Activated T-cell treated with anti-CD3 and anti-CD28 coated beads for 24 hours (primary cell): Measurements from ENCODE around the gene ZNF385B.
"Not testable (repeated sequence)": the region's sequence is repeated elsewhere in the genome, so short reads cannot be mapped to it uniquely, and the experiment has no call there.

Experiments
- DNase-seq: peaks from one replicate; pipeline ENCODE4 v3.0.0-alpha.2; 2020; ENCODE audit warnings: low read depth

ZNF385B gene

DNA sequence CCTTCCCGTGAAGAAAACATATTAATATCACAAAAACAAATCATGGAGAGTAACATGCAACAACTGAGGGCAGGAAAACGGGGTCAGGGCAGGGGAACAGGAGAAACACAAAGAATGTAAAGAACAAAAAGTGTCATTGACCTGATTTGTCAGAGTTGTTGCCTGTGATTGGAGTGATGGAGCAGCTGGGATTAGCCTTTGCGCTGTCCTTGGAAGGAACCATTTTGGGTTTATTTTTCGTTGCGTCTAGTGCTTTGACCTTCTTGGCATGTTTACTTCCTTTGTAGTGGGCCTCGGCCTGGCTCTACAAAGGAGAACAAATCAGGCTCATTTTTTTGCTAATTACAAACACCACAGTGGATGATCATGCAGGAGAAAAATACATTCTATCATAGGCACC, 378.3 kb downstream of the ZNF385B start:
- no peak for DNase-seq

DNA sequence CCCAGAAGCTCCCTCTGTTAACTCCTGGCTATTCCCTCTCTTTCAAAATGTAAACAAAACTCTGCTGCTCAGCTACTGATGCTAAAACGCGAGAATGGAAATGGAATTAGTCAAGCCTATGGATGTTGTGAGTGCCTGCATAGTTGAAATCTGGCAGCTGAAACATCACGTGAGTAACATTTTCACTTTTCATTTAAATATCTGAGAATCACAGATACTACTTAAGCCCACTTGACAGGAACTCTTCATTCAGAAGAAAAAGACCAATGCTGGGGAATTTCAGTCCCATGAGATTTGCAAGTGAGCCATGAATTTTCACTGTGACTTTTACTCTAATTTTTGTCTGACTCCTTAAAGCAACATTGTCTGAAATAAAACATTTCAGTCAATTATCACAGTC, 381.5 kb downstream of the ZNF385B start:
- no peak for DNase-seq

DNA sequence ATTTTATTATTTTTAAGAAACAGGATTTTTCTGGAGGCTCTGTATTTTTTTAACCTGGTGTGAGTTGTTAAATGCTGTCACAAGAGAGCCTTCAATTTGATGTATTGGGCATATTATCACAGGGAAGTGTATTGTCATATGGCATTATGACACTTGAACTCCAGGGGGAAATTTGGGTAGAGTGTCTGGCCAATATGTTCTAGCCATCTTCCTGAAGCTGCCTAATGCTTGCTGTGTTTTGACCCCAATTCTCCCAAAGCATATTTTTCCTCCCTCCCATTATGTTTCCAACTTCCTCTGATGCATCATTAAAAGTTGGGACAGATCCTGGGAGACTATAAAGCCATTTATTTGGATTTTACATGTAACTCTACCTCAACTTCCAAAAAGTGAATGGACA, 382.6 kb downstream of the ZNF385B start:
- no peak for DNase-seq

DNA sequence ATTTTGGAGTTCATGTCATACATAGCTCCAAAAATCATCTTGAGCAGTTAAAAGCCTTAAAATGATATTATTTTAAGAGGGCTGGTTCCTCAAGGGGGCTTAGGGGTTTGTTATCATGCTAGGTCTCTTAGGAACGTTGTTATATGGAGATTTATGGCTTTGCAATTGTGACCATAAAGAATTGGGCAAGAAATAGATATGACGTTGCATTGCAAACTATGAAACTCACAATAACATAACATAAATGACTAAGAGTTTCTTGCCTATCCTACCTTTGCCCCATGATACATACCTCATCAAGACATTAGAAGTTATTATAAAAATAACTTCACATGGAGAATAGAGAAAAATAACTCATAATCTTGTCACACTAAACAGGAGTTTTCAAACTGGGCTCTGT, 390.4 kb downstream of the ZNF385B start:
- DNase-seq = no peak

DNA sequence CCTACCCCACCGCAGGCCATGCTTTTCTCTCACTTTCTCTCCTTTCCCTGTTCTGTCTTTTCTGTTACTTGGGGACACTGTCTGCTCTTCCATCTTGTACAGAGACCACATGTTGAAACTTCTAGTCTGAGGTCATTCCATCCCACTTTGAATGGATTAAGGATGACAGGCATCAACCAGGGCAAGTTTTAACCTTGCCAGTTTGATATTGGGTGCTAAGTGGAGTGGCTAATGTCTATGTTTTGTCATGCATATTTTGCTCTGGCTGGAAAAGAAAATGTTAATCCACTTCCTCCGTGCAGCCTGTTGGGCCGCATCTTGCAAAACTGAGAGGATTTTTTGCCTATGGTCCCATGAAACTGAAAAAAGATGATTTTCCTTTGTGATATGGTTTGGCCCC, 391.3 kb downstream of the ZNF385B start:
- no peak for DNase-seq

DNA sequence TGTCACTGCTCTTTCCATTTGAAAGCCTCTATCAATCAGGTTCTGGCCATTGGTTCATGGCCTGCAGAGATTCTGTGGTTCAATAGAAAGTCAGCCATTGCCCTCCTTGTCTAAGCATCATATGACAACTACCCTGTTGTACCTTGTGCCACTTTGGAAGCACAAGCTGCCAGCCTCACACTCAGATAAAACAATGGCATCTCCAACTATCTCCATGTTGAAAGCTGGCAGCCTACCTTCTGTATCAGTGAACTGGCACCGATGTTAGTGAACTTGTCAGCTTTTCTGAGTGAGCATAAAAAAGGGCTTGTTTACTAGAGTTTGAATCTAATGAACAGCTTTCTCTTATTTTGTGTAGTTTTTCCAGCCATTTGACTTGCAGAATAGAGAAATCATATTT, 393.5 kb downstream of the ZNF385B start:
- no peak for DNase-seq

DNA sequence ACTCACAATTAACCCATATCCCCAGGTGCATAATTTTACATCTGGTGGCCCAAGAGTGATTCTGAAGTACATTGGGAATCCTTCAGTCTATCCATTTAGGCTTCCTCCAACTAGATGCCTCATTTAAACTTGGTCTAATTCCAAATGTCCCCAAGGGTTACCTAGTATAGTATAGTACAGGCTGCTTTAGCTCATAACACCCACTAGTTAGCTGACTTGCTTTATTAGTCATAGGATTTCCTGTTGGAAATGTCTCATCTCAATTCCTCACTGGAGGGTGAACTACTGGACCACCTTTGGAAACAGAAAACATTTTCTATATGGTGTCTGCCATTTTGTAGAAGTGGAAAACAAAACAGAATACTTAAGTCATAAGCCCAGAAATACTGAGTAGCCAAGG, 394.3 kb downstream of the ZNF385B start:
- DNase-seq = no peak

DNA sequence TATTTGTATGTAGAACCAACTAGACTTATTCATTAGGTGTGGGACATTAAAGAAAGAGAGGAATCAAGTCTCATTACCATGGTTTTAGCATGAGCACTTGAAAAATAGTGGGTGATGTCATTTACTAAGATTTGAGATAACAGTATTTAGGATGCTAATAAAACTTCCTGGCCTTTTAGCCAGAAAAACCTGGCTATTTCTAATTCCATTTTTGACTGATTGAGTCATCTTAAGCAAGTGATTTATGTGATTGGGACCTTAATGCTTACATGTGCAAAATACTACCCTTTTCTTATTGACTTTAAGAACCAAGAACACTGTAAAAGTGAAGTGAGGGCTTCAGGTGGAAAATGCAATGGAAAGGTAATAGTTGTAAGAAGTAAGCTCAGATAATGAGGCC, 400.0 kb downstream of the ZNF385B start:
- no peak for DNase-seq

DNA sequence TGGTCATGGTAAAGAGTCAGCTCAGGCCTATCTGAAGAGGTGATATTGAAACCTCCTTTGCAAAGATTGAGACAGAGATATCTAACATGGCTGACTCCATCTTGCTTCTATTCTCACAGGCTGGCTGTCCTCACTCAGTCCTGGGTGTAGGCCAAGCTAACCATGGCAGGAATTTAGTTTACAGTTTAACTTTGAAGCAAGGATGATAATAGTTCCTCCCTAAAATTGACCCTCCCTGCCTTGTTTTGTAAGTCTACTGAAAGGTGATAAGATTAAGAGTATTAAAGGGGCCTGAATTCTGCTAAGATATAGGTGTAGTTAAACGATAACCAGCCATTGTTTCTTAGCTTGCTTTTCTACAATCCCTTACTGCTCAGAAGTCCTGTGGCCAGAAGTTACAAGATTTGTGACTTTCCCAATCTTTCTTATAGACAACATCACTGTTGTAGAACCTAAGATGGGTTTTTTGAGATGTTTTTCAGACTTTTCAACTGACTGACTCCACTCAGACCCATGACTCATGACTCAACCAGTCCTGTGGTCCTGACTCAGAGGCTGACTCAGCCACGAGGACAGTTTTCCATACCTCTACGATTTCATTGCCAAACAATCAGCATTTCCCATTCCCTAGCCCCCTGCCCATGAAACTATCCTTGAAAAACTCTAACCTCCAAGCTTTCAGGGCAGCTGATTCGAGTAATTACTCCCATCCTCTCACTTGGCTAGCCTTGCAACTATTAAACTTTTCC, 401.1 kb downstream of the ZNF385B start:
- peak; percentile 3 for DNase-seq

DNA sequence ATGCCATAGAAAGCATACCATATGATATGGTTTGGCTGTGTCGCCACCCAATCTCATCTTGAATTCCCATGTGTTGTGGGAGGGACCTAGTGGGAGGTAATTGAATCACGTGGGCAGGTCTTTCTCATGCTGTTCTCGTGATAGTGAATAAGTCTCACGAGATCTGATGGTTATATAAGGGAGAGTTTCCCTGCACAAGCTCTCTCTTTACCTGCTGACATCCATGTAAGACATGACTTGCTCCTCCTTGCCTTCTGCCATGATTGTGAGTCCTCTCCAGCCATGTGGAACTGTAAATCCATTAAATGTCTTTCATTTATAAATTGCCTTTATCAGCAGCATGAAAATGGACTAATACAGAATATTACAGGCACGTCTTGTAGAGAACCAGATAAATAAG, 403.3 kb downstream of the ZNF385B start:
- not testable (repeated sequence) for DNase-seq

DNA sequence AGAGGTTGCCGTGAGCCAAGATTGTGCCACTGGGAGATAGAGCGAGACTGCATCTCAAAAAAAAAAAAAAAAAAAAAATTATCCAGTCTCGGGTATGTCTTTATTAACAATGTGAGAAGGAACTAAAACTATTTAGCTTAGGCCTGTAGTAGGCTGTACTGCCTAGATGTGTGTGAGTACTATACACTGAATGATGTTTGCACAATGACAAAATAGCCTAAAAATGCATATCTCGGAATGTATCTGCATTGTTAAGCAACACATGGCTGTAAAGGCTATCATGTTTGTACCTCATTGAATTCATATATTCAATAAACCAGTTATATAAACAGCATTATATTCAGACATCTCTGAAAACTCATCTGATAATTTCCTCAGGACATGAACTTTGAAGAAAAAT, 405.6 kb downstream of the ZNF385B start:
- no peak for DNase-seq

DNA sequence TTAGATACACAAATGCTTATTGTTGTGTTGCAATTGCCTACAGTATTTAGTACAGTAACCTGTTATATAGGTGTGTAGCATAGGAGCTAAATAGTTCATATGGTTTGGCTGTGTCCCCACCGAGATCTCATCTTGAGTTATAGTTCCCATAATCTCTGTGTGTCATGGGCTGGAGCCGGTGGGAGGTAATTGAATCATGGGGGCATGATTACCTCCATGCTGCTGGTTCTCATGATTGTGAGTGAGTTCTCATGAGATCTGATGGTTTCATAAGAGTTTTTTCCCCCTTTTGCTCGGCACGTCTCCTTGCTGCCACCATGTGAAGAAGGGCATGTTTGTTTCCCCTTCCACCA, 406.3 kb downstream of the ZNF385B start:
- no peak for DNase-seq

DNA sequence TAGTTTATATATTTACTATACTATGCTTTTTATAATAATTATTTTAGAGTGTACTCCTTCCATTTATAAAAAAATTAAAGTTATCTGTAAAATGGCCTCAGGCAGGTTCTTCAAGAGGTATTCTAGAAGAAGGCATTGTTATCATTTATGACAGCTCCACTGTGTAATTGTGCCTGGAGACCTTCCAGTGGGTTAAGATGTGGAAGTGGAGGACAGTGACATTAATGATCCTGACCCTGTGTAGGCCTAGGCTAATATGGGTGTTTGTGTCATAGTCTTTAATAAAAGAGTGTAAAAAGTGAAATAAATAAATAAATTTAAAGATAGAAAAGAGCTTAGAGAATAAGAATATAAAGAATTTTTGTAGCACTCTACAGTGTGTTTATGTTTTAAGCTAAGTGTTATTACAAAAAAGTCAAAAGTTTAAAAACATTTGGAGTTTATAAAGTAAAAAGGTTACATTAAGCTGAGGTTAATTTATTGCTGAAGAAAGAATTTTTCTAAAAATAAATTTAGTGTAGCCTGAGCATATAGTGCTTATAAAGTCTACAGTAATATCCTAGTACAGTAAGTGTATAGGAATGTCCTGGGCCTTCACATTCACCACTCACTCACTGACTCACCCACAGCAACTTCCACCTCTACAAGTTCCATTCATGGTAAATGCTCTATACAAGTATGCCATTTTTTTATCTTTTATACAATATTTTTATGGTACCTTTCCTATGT, 406.8 kb downstream of the ZNF385B start:
- no peak for DNase-seq

DNA sequence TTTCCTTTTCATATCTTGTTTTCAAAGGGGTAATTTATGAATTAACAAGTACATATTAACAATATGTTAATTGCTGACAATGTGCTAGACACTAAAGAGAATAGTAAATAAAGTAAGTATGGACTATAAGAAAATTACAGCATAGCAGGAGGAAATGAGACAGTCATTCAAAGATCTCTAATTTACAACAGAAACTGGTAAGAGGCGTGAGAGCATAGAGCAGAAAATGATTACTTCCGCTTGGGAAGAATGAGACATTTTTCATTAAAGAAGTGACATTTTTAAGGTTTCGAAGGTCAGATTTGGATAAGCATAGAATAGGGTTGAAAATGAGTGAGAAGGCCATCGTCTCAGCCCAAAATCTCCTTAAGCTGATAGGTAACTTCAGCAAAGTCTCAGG, 412.4 kb downstream of the ZNF385B start:
- no peak for DNase-seq

DNA sequence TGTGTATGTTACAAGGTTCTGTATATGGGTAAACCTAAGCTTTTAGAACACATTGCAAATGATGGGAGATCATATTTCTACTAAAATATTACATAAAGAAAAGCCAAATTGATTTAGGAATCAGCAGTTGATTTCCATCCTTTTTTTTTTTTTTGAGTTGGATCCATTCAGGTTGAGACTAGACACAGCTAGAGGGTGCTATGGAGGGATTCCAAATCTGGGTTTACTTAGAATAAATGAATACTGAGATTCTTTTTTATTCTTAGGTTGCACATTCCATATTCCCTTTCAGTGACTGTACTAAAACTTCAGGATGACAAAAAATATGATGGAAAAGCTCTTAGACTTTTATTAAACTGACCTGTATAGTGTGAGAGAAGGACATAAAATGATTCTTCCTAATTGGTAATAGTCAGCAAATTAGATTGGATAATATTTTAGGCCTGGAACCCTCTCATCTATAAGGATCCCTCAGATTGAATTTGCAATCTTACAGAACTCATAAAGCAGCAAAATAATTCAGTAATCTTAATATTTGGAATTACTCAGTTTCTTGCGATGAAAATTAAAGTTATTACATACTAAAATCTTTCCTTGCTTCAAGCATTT, 413.5 kb downstream of the ZNF385B start:
- no peak for DNase-seq

DNA sequence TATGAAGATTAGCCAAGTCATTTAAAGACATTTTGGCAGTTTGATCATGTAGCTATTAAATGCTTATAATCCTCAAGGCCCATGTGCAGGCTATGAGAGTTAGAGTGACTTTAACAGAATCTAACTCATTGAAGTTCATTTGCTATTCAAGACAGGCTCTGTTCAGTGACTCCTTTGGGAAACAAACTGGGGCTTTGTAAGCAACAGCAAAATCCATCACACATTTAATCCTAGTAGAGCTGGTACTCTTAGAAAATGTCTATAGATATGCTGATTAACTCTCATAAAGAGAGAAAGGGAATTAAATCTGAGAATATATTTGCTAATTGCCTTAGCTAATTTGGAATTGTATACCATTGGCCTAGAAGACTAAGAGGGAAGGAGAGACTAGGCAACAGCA, 414.0 kb downstream of the ZNF385B start:
- DNase-seq = no peak

DNA sequence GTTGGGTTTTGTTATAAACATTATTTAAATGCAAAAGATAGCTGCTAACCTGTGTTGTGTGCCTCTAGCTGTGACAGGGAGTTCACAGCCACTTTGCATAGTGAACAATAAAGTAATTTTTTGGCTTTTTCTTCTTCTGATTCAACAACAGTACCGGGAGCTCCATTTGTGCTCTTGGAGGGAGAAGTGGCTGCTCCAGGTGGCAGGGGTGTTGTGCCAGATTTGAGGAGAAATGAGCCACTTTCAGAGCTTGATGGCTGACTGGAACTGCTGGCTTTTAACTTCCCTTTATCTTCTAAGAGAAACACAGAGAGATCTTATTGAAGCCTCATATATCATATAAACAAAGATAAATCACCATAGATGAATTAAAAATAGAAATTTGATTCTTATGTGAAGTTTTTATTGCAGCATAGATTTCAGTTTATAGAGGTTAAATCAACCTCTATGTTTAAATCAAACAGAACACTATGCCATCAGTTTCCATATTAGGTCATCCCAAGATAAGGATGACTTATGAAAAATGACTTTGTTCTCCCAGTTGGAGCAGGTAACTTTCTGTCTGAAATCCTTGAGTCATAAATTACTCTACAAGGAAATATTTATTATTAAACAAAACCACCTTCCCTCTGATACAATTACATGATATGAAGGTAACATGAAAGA, 414.8 kb downstream of the ZNF385B start:
- DNase-seq = no peak

DNA sequence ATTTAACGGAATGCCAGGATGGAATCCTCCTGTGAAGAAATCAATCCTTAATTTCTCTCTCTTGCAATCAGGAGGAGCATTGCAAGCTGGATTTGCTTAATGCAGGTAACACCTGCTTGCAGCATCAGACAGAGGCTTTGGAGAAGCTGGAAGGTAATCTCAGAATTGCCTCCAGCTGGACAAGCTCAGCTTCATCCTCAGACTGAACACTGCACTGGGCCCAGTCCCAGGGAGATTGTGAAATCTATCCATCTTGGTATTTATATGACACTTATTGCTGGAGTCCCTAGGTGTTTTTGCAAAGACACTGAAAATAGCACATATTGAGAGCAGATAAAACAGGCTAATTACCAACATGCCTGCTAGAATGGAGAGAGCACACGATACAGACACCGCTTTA, 417.4 kb downstream of the ZNF385B start:
- no peak for DNase-seq

DNA sequence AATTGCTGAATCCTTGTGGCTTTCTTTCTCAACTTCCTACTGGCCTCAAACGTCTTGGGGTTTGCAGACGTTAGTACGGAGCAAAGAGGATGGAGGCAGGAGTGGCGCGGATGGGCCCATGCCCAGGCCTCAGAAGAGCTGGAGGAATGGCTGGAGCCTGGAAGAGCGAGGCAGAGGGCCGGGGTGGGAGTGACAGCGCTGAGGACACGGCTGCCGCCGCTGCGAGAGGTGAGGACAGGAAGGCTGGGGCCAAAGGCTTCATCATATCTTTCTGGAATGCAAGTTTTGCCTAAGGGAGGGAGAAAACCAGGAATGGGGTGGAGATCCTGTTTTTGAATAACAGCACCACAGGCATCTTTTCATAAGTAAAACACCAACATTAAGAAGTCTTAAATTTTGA, 418.2 kb downstream of the ZNF385B start:
- DNase-seq = no peak

DNA sequence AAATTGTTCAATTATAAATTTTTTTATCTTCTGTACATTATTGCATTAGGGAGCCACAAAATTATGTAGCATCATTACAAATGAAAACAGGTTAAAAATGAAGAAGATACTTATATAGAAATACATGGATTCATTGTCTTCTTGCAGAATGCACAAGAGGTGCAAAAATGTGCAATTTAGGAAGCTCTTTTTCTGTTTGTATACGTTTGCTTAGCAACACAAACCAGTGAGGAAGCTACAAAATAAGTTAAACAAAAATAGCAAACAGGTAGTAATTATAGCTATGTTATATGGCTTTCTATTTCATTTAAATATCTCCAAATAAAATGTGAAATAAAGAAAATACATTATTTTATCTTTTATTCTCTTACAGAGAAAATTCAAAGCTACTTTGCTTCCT, 419.2 kb downstream of the ZNF385B start:
- no peak for DNase-seq

DNA sequence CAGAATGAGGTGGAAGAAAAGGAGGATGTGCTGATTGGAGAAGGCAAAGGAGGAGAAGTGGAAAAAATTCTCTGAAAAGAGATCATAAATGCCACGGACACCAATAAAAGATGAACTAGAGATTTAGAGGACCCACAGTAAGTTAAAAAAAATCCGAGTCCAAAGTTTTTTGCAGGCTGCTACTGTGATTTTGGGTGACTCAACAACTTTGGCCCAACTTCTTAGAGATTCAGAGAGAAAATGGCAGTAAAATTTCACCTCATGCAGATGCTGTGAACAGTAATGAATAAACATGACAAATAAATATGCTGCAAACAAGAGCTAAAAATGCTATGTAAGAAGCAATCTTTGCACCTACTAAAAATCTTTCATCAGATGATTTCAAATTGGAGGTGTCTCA, 419.9 kb downstream of the ZNF385B start:
- DNase-seq = no peak

DNA sequence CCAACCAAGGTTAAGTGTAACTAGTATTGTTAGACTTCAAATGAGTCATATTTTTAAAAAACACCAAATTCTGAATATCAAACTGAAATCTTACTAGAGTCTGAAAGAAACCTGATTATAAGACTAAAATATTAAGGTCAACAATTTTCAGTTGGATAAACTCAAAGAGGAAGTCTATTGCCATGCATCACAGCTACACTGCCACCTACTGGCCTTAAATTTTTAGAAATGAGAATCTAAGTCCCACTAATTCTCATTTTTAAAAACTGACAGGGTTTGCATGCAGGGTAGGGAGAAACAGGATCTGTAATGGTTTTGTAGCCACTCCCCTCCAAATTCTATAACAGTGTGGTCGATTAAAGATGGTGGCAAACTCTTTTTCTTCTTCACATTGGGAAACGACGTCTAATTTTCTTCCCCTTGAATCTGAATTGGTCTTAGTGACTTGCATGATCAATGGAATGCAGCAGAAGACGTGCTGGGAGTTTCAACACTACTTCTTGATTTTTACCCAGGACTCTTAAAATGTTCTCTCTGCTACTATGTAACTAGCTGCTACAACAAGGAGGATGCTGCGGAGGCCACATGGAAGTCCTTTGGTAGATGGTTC, 420.7 kb downstream of the ZNF385B start:
- no peak for DNase-seq

DNA sequence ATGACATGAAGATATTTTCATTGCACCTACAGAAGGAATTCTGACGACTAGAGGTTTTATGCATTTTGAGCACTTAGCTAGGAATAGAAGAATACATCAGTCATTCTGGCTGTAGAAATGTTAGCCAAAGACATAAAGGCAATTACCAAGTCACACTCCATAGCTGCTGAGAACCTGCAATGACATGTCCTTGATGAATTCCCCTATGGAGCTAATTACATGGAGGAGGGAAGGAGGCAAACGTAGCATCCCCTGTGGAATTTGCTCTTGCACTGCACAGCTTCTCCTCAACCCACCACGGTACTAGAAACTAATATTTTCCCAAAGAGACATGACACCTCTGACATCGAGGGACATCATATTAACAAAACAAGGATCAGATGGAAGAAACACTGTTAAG, 422.8 kb downstream of the ZNF385B start:
- DNase-seq = no peak
